ENCODE data around the gene CDH4. TPM values are rescaled to one million over a fixed set of nuclear protein-coding genes. Genes with fewer than 3 reads are reported as not detected.

Gene CDH4
- total RNA-seq, 3 donors from 2014 or later (not counting 1 experiment from before 2014, with no cell fraction given): 0.18 TPM; not detected in 2

DNA sequence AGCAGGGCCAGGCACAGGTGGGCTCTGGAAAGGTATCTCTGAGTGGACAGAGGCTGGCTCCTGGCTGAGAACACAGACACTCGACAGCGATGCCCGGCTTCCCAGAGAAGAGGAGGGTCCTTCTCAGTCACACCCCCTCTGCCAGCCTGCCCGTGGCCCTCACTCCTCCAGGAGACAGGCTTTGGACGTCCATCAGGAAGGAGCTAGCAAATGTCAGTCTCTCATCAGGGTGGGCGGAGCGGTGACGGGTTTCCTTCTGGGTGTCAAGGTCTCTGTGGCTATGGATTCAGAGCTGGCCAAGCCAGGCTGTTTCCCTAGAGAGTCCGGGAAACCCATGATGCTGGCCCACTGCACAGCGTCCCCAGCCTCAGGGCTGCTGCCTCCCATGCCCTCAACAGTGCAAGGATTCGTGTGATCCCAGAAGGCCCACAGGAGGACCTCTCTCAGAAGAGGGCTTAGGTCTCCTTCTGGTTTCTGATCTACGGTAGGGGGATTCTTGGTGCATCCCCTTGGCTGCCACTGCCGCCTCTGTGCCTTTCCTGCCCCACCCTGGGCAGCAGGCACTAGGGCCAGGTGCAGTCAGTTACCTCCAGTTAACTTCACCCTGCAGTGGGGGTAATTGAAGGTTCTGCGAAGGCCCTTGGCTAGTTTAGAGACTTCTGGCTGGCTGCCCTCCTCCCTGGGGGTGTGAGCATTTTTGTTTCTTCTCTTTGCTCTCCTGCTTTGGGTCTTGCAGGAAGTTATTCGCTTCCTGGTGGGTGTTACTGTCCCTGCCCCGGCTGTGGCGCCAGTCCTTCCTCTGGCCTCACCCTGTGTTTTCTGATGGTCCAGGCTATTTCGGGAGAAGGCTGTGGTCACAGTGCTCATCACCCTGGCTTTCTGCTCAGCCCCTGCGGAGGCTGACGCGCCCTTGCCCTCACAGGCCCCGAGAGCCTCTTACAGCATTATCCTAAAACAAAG lies 80.2 kb downstream of the CDH4 start:
- H3K36me3 Mint-ChIP-seq: no peaks in the 10 kb centered on the region
- no peak overlapping the region for H3K27ac Mint-ChIP-seq
- Histone ChIP-seq H3K4me1 (ENCODE audit: control insufficient read depth, insufficient read depth, low read length) (no peaks in the 10 kb centered on the region), H3K36me3 (ENCODE audit: control insufficient read depth, insufficient read depth, low read length) (no peaks in the 10 kb centered on the region), H3K4me3 (ENCODE audit: low read length) (no peak overlapping the region), H3K27ac (ENCODE audit: low read length) (no peak overlapping the region), H3K27me3 (ENCODE audit: control insufficient read depth, insufficient read depth, low read length) (no peaks in the 10 kb centered on the region), H3K9me3 (ENCODE audit: control insufficient read depth, insufficient read depth, low read length) (peaks cover 3% of the 10 kb centered on the region)
- no peak overlapping the region for H3K4me3 Mint-ChIP-seq
- ATAC-seq (no peak), DNase-seq (no peak)
- WGBS (ENCODE audit: insufficient coverage): 58% methylated on average over 22 of the region's 22 CpGs
- intact Hi-C loops (cut with micrococcal nuclease): no loop called here
- TF ChIP-seq, protein P1, sequence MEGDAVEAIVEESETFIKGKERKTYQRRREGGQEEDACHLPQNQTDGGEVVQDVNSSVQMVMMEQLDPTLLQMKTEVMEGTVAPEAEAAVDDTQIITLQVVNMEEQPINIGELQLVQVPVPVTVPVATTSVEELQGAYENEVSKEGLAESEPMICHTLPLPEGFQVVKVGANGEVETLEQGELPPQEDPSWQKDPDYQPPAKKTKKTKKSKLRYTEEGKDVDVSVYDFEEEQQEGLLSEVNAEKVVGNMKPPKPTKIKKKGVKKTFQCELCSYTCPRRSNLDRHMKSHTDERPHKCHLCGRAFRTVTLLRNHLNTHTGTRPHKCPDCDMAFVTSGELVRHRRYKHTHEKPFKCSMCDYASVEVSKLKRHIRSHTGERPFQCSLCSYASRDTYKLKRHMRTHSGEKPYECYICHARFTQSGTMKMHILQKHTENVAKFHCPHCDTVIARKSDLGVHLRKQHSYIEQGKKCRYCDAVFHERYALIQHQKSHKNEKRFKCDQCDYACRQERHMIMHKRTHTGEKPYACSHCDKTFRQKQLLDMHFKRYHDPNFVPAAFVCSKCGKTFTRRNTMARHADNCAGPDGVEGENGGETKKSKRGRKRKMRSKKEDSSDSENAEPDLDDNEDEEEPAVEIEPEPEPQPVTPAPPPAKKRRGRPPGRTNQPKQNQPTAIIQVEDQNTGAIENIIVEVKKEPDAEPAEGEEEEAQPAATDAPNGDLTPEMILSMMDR (IDR thresholded peaks at IDR 0.05): no peak
- no peaks in the 10 kb centered on the region for H3K4me1 Mint-ChIP-seq
- no peaks in the 10 kb centered on the region for H3K27me3 Mint-ChIP-seq (ENCODE audit: low read depth in 2 of 2)
- peaks cover 0 to 3% of the 10 kb centered on the region in 2 donors for H3K9me3 Mint-ChIP-seq

DNA sequence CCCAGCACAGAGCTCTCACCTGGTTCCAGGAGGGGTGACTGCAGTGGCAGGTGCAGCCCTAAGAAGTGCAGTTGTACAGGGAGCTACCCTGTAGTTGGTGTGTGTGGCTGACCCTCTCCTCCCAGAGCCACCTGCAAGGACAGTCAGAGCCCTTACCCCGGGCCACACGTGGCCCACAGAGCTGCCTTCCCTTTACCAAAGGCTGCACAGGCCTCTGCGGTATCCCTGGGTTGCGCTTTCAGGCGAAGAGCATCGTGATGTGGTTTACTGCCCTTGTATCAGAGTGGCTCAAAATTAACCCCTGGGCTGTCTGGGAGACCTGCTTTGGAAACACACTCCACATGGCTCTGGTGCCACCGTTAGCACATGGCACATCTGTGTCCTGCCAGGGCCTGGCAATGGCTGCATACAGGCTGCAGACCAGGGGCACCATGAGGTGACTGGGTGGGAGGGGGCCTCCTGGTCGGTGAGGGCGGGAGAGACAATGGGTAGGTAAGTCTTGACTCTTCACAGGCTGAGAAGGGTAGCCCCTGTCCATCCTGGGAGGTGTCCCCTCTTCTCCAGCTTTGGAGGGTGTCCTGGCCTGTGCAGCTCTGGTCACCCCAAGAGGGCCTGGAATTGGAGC lies 81.5 kb downstream of the CDH4 start:
- Mint-ChIP-seq H3K4me1 (no peaks in the 10 kb centered on the region), H3K36me3 (no peaks in the 10 kb centered on the region), H3K27ac (no peak overlapping the region), H3K27me3 (ENCODE audit: low read depth in 2 of 2) (no peaks in the 10 kb centered on the region), H3K9me3 (peaks cover 0 to 3% of the 10 kb centered on the region in 2 donors), H3K4me3 (no peak overlapping the region)
- ATAC-seq (no peak), DNase-seq (no peak)
- 81% methylated on average over 9 of the region's 9 CpGs for WGBS (ENCODE audit: insufficient coverage)
- Histone ChIP-seq H3K27ac (ENCODE audit: low read length) (no peak overlapping the region), H3K4me3 (ENCODE audit: low read length) (no peak overlapping the region), H3K9me3 (ENCODE audit: control insufficient read depth, insufficient read depth, low read length) (peaks cover 3% of the 10 kb centered on the region), H3K27me3 (ENCODE audit: control insufficient read depth, insufficient read depth, low read length) (no peaks in the 10 kb centered on the region), H3K4me1 (ENCODE audit: control insufficient read depth, insufficient read depth, low read length) (no peaks in the 10 kb centered on the region), H3K36me3 (ENCODE audit: control insufficient read depth, insufficient read depth, low read length) (no peaks in the 10 kb centered on the region)
- TF ChIP-seq, protein P1 (IDR thresholded peaks at IDR 0.05): no peak
- intact Hi-C loops (cut with micrococcal nuclease): no loop called here

DNA sequence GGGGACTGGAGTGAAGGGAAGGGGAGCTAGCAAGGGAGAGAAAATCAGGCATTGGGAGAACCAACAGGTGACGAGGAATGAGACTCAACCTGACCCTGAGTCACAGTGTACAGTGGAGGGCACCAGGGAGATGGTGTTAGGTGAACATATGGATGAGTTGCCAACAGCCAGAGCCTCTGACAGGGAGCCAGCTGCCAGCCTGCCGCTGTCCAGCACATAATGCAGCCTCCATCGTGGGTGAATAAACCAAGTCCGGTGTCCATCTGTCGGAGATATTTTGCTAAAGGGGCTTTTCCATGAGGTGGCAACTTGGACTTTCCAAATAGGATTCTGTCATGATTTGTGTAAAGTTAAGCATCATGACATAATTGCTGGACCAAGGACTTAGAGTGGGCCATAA lies 88.1 kb downstream of the CDH4 start:
- H3K9me3 ChIP-seq (ENCODE audit: control insufficient read depth, insufficient read depth, low read length): no peaks in the 10 kb centered on the region
- no peak overlapping the region for H3K4me3 ChIP-seq (ENCODE audit: low read length)
- Mint-ChIP-seq H3K4me3 (no peak overlapping the region), H3K36me3 (no peaks in the 10 kb centered on the region), H3K9me3 (peaks cover 0 to 3% of the 10 kb centered on the region in 2 donors), H3K27ac (no peak overlapping the region), H3K27me3 (ENCODE audit: low read depth in 2 of 2) (no peaks in the 10 kb centered on the region), H3K4me1 (no peaks in the 10 kb centered on the region)
- no peak for DNase-seq
- H3K27ac ChIP-seq (ENCODE audit: low read length): no peak overlapping the region
- H3K27me3 ChIP-seq (ENCODE audit: control insufficient read depth, insufficient read depth, low read length): no peaks in the 10 kb centered on the region
- no peak for ATAC-seq
- TF ChIP-seq, protein P1 (IDR thresholded peaks at IDR 0.05): no peak
- 86% methylated on average over 5 of the region's 5 CpGs for WGBS (ENCODE audit: insufficient coverage)
- no peaks in the 10 kb centered on the region for H3K36me3 ChIP-seq (ENCODE audit: control insufficient read depth, insufficient read depth, low read length)
- intact Hi-C loops (cut with micrococcal nuclease): no loop called here
- no peaks in the 10 kb centered on the region for H3K4me1 ChIP-seq (ENCODE audit: control insufficient read depth, insufficient read depth, low read length)
